Right forelimb (tissue), 1 donor: ENCODE data around the gene ZBTB26.
A peak's percentile ranks its signal among the peaks of the same experiment; 100 is the strongest.
"Not testable (repeated sequence)": the region's sequence is repeated elsewhere in the genome, so short reads cannot be mapped to it uniquely, and the experiment has no call there.

Source experiments
- DNase-seq: peaks from one replicate; pipeline ENCODE4 v3.0.0-alpha.2; 2018

ZBTB26 gene

DNA sequence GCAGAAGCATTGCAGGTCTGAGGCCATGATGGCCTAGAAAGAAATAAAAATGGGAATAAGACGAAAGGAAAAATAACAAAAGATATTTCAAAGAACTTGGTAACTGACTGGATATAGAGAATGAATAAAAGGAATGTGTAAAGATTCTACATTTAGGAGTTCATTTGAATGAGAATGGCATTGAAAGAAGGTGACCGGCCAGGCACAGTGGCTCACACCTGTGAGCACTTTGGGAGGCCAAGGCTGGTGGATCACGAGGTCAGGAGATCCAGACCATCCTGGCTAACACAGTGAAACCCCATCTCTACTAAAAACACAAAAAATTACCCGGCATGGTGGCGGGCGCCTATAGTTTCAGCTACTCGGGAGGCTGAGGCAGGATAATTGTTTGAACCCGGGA, 8.6 kb downstream of the ZBTB26 start:
- no peak for DNase-seq

DNA sequence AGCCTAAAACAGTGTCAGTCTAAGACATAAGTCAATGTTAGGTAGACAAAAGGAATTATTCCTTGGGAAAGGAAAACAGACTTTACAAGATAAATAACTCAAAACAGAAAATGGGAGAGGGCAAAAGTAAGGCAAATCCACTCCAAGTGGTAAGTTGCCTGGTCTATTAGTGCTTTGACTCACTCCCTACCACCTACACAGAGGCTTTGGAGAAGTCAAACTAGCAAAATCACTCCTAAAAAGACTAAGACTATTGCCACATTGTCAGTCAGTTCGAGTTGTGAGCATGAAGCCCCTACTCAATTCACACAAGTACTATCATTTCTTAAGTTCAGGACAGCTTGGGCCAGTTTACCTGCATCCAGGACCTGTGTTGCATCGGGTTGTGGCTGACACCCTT, 13.0 kb downstream of the ZBTB26 start:
- DNase-seq, result no peak

DNA sequence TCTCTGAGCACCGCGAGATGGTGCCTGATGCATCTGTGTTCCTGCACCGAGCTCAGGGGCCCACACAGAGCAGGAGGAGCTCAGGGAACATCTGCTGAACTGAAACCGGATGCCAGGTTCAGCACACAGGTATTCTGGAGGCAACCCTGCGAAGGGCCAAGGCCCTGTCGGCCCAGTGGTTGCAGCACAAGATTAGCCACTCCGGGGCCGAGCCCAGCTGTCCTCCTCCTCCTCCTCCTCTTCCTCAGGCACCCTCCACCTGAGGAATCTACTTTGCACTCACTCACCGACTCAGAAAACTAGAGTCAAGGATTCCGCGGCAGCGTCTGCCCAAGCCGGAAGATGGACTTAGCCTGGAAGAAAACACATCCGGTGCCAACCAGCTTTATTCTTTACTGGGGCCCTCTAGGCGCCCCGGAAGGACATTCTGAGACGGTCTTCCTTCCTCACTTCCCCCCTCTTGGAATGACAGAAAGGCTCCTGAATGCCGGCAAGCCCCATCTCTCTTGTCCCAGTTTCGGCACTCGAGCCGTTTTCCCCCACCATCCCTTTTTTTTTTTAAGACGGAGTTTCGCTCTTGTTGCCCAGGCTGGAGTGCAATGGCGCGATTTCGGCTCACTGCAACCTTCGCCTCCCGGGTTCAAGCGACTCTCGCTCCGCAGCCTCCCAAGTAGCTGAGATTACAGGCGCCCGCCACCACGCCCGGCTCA, 18.2 kb downstream of the ZBTB26 start, which contains the start of gene ZBTB6:
Gene ZBTB6, minus strand, starts transcription at position 360 of the 710 bp plus-strand sequence. CDS start 1,251 bp downstream, outside the sequence.
- peak; percentile 83 for DNase-seq

DNA sequence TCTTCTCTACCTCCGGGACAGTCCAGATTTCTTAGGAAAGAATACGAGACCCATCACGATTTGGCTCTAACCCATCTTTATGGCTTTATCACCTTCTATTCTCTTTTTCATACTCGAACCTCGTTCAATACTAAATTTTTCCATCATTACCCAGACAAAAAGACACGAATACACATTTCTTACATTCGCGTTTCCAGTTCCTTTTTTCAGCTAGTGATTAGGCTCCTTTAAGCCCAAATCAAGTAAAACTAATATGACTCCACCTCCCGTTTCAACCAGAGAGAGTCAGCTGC, 18.7 kb downstream of the ZBTB26 start:
- no peak for DNase-seq

DNA sequence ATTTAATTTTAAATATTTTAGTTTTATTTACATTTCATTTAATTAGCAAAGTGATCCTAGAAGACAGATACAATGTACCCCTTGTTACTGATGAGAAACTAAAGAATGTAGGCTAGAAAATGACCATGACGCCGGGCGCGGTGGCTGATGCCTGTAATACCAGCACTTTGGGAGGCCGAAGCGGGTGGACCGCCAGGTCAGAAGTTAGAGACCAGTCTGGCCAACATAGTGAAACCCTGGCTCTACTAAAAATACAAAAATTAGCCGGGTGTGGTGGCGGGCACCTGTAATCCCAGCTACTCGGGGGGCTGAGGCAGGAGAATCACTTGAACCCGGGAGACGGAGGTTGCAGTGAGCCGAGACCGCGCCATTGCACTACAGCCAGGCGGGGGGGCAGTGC, 25.2 kb downstream of the ZBTB26 start:
- DNase-seq, result not testable (repeated sequence)

DNA sequence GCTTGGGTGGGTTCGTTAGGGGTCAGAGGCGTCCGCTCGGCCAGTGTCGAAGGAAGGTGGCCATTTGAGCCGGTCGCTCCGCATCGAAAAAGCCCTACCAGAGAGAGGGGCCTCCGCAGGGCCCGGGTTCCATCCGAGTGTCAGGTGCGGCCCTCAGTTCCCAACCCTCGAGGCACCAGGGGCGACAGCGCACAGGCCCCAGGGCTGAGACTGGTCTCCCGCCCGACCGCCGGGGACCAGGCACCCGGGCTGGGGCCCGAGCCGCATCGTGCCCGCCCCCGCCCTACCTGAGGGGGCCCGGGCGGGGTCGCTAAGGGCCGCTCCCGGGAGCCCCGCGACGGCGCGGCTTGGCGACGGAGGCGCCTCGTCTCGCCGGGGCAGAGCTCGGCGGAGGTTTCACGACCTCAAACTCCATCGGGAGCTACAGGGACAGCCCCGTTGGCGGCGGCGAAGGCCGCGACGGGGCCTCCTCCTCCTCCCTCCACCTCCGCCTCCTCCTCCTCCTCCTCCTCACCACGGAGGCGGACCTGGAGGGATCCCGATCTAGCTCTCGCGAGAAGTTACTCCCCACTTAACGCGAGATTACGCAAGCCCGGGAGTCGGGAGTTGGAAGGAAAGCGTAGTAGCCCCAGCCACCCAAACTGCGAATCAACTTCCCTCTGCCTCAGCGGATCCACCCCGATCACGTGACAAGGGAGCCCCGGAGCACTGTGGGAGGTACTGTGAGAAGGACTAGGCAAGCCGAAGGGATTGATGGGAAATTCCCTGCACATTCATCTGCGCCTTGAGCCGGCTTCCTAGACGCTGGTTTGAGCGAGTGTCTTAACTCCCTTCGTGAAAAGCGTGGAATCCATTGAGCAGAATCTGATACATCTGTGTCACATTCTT, 26.2 kb downstream of the ZBTB26 start, which contains the start of gene RC3H2:
Gene RC3H2, minus strand, starts transcription at position 537 of the 888 bp plus-strand sequence. CDS start 7,850 bp downstream, outside the sequence.
- DNase-seq, result peak; percentile 99

DNA sequence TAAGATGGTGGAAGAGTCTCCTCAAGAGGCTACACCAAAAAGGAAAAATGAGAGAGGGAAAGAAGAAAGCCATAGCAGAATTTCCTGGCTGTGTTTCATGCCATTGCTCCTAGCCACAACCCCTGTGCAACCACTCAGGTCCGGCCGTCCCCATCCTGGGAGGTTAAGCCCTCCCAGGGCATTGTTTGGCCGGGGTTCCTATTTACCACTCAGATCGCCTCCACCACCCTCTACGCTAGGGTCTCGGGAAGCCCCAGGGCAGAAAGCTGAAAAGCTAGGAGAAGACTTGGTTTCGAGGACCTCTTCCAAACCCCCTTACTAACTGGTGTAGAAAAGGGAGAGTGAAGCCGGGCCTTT, 26.9 kb downstream of the ZBTB26 start:
- DNase-seq, result no peak

DNA sequence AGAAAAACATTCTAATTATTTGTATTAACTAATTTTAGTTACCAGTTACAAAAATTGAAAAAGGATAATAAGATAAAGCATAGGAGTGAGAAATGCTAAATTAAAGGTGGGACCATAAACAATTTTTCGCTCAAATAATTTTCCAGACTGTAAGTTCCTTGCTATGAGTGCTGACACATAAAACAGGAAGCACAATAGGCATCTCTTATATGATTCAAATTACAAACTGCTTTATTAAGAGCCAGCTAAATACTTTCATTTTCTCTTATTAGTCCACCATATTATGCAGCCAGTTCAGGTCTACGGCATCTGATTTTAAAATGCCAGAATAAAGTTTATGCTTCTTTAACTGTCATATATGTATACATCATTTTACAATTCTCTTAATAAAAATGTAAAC, 30.5 kb downstream of the ZBTB26 start:
- DNase-seq, result no peak

DNA sequence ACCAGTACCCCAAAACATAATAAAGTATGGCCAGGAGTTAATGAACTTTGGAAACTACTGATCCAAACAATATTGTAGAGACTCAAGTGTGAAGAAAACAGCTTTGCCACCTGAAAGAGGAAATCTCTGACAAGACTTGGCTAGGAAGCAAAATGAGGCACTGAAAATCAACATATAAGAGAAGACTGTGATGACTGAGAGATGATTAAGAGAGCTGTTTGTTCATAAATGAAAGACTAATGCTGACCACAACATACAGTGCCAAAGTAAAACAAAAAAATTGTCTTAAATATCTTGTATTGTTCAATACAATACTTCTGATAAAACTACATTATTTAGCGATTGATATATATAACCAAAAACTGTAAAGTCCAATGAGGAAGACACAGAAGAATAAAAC, 33.3 kb downstream of the ZBTB26 start:
- DNase-seq, result no peak

DNA sequence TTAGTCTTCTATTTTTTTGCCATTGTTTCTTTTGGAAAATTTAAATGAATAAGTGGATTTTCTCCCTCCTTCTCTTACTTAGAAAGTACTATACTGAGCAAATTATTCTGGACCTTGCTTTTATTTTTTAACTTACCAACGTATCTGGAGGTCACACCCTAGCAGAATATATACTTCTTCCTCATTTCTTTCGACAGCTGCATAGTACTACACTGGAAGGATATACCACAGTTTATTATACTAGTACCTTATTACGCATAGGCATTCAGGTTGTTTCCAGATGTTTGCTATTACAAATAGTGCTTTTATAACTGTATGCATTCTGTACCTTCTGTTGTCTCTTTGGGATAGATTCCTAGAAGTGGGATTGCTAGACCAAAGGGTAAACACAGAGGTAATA, 42.8 kb downstream of the ZBTB26 start:
- no peak for DNase-seq

DNA sequence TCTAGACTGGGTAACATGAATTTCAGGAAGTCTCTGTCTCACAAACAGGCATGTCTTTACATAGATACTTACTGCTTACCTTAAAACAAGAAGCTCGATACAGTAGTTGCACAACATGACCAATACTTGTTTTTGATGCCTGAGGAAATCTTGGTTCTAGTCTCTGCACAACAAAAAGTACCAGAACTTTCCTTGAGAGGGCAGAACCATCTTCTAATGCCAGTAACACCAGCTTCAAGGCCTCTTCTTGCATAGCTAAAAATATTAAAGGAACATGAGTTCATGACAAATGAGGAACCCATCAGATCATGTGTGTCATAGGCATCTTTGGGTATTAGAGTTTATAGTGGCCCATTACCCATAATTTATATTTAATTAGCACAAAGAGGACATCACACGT, 48.2 kb downstream of the ZBTB26 start:
- DNase-seq, result no peak

DNA sequence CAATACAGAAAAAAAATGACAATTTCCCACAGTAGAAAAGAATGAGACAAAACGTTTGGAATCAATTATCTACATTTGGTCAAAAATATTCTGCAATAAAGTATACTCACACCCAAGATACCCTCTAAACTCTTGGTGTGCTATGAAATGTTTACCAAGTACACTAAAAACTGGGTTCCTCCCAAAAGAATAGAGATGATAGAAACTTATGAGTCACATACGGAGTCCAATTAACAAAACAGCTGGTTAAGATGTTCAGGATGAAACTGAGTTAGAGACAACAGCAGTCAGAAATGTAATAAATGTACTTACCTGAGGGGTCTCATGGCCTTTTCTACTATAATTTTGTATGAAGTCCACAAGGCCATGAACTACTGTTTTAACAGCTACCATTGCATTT, 51.9 kb downstream of the ZBTB26 start:
- DNase-seq, result no peak

DNA sequence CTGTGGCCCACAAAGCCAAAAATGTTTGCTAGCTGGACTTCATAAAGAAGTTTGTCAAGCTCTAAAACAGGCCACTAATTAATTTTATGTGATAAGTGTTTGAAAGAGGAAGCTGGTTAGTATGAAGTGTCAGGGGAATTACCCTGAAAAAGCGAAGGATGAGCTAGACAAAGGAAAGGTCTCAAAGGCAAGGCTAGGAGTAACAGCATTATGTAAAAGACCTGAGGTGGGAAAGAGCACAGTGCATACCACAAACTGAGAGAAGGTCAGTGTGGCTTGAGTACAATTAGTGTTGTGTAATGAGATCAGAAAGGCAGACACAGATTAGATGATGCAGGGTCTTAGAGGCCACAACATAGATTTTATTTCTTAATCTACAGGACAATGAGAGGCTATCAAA, 55.8 kb downstream of the ZBTB26 start:
- DNase-seq, result no peak

DNA sequence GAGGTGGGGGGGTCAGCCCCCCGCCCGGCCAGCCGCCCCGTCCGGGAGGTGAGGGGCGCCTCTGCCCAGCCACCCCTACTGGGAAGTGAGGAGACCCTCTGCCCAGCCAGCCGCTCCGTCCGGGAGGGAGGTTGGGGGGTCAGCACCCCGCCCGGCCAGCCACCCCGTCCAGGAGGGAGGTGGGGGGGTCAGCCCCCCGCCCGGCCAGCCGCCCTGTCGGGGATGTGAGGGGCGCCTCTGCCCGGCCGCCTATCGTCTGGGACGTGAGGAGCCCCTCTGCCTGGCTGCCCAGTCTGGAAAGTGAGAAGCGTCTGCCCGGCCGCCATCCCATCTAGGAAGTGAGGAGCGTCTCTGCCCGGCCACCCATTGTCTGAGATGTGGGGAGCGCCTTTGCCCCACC, 64.0 kb downstream of the ZBTB26 start:
- not testable (repeated sequence) for DNase-seq

DNA sequence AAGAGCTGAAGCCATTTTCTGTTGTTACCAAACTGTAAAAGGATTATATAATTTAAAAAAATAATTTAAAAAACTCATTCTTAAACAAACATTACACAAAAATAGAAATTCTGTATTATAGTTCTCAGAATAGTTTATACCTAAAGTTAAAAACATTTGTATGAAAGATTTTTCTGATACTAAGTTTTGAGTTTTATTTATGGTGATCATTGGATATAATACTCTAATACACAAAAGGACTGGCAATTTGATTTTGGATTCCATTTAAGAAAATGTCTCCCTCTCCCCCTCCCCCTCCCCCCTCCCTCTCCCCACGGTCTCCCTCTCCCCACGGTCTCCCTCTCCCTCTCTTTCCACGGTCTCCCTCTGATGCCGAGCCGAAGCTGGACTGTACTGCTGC, 65.2 kb downstream of the ZBTB26 start:
- DNase-seq, result no peak
